Measurements from ENCODE around the gene CEP44. TPM values are rescaled to one million over a fixed set of nuclear protein-coding genes. Genes with fewer than 3 reads are reported as not detected.

Gene CEP44
- total and polyA plus RNA-seq, 10 of the 15 experiments (the other 5 are each of a cell fraction or from before 2014, with no cell fraction given), result 7.6 to 19.8 (median 14.2) TPM

- TF ChIP-seq, protein P1, sequence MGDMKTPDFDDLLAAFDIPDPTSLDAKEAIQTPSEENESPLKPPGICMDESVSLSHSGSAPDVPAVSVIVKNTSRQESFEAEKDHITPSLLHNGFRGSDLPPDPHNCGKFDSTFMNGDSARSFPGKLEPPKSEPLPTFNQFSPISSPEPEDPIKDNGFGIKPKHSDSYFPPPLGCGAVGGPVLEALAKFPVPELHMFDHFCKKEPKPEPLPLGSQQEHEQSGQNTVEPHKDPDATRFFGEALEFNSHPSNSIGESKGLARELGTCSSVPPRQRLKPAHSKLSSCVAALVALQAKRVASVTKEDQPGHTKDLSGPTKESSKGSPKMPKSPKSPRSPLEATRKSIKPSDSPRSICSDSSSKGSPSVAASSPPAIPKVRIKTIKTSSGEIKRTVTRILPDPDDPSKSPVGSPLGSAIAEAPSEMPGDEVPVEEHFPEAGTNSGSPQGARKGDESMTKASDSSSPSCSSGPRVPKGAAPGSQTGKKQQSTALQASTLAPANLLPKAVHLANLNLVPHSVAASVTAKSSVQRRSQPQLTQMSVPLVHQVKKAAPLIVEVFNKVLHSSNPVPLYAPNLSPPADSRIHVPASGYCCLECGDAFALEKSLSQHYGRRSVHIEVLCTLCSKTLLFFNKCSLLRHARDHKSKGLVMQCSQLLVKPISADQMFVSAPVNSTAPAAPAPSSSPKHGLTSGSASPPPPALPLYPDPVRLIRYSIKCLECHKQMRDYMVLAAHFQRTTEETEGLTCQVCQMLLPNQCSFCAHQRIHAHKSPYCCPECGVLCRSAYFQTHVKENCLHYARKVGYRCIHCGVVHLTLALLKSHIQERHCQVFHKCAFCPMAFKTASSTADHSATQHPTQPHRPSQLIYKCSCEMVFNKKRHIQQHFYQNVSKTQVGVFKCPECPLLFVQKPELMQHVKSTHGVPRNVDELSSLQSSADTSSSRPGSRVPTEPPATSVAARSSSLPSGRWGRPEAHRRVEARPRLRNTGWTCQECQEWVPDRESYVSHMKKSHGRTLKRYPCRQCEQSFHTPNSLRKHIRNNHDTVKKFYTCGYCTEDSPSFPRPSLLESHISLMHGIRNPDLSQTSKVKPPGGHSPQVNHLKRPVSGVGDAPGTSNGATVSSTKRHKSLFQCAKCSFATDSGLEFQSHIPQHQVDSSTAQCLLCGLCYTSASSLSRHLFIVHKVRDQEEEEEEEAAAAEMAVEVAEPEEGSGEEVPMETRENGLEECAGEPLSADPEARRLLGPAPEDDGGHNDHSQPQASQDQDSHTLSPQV (IDR thresholded peaks at IDR 0.05), result no peak
- TF ChIP-seq, protein P2, sequence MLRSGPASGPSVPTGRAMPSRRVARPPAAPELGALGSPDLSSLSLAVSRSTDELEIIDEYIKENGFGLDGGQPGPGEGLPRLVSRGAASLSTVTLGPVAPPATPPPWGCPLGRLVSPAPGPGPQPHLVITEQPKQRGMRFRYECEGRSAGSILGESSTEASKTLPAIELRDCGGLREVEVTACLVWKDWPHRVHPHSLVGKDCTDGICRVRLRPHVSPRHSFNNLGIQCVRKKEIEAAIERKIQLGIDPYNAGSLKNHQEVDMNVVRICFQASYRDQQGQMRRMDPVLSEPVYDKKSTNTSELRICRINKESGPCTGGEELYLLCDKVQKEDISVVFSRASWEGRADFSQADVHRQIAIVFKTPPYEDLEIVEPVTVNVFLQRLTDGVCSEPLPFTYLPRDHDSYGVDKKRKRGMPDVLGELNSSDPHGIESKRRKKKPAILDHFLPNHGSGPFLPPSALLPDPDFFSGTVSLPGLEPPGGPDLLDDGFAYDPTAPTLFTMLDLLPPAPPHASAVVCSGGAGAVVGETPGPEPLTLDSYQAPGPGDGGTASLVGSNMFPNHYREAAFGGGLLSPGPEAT (IDR thresholded peaks at IDR 0.05; ENCODE audit: low read depth), result peak; percentile 50; the same call in 1 of the 2 replicates
- TF ChIP-seq RAD51 (IDR thresholded peaks at IDR 0.05) (peak; percentile 32; the same call in 1 of the 2 replicates), CEBPB (IDR thresholded peaks at IDR 0.05; ENCODE audit: borderline replicate concordance in 1 of 2, low read depth in 2 of 2, low read length in 2 of 2) (no peak), FOXM1 (IDR thresholded peaks at IDR 0.05; ENCODE audit: low read depth, low read length) (peak; percentile 56; the same call in 1 of the 2 replicates), MEF2A (IDR thresholded peaks at IDR 0.05; ENCODE audit: insufficient read depth, low read depth, low read length) (no peak), NR2C2 (IDR thresholded peaks at IDR 0.05; ENCODE audit: borderline replicate concordance, control insufficient read depth, insufficient read length, low read depth) (no peak), IKZF1 (conservative IDR thresholded peaks at IDR 0.05) (no peak), ZBTB33 (IDR thresholded peaks at IDR 0.05) (no peak), NR2F1 (conservative IDR thresholded peaks at IDR 0.05) (peak; percentile 61; the same call in 1 of the 2 replicates), RAD21 (IDR thresholded peaks at IDR 0.05; ENCODE audit: insufficient read depth, low read depth, low read length) (0 out of 2 replicates have a peak, but pooled peaks have one; percentile 12), YY1 (IDR thresholded peaks at IDR 0.05; ENCODE audit: low read depth, low read length) (0 out of 2 replicates have a peak, but pooled peaks have one; percentile 8), CREM (IDR thresholded peaks at IDR 0.05; ENCODE audit: low read depth) (peak; percentile 64; the same call in 1 of the 2 replicates), EZH2 (IDR thresholded peaks at IDR 0.05; ENCODE audit: borderline replicate concordance, control insufficient read depth, low read depth, low read length) (no peak), TCF3 (IDR thresholded peaks at IDR 0.05; ENCODE audit: borderline replicate concordance, insufficient read depth, low read depth, low read length) (no peak), NFYB (IDR thresholded peaks at IDR 0.05; ENCODE audit: insufficient read depth, low read depth, low read length) (no peak), ZNF207 (IDR thresholded peaks at IDR 0.05; ENCODE audit: borderline replicate concordance) (no peak), IRF4 (IDR thresholded peaks at IDR 0.05; ENCODE audit: low read depth, low read length) (0 out of 2 replicates have a peak, but pooled peaks have one; percentile 30), ZNF24 (IDR thresholded peaks at IDR 0.05) (no peak)
Observed at GRCh38 chr4:174334628-174335027, 50.9 kb downstream of the CEP44 start (continued).
